Activated CD8-positive, alpha-beta memory T cell treated with anti-CD3 and anti-CD28 coated beads, Interleukin-2, amount 50 U/mL, for 24 hours (primary cell): ENCODE data around the gene GOLGA3.

Source experiments
- DNase-seq: peaks from one replicate; pipeline ENCODE4 v3.0.0-alpha.2; 2020; ENCODE audit errors: extremely low read depth

Gene GOLGA3

DNA sequence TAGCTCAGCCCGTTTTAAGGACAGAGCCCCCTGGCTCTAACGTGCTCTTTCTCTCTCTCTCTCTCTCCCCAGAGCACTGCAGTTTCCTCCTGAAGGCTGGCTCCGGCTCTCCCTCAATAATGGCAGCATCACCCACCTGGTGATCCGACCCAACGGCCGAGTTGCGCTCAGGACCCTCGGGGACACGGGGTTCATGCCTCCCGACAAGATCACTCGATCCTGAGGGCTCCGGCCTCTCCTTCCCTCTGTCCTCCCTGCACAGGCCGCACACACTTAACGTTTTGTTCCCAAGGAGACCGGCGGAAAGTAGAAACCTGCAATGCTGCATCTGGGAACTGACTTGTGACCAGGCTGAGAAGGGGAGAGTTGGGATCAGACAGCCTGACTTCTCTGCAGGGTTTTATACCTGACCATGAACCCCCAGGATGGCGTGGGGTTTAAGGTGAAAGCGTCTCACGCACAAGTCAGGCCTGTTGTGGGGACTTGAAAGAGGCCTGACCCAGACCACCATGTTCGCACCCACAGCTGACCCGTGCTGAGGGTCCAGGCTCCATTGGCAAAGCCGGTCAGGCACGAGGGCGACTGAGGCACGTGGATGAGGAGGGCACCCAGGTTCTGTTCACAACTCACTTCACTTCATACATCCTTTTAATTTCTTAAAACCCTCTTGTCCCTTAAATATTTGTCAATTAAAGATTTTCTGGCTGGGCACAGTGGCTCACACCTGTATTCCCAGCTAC lies 107.9 kb downstream of the GOLGA3 start:
- no peak for DNase-seq

DNA sequence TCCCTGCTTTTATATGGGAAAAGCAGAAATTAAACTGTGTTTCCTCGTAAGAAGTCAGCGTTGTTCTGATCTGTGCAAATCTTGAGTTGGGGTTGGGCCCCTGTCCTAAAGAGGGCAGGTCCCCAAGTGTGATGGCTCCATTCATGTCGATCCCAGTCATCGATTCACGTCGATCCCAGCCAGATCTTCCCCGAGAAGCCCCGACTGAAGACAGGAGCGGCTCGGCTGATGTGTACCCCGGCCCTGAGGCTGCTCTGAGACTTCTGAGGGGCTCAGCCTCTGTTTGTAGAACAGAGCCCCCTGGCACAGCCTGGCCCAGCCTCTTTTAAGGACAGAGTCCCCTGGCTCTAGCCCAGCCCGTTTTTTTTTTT lies 108.7 kb downstream of the GOLGA3 start:
- no peak for DNase-seq

DNA sequence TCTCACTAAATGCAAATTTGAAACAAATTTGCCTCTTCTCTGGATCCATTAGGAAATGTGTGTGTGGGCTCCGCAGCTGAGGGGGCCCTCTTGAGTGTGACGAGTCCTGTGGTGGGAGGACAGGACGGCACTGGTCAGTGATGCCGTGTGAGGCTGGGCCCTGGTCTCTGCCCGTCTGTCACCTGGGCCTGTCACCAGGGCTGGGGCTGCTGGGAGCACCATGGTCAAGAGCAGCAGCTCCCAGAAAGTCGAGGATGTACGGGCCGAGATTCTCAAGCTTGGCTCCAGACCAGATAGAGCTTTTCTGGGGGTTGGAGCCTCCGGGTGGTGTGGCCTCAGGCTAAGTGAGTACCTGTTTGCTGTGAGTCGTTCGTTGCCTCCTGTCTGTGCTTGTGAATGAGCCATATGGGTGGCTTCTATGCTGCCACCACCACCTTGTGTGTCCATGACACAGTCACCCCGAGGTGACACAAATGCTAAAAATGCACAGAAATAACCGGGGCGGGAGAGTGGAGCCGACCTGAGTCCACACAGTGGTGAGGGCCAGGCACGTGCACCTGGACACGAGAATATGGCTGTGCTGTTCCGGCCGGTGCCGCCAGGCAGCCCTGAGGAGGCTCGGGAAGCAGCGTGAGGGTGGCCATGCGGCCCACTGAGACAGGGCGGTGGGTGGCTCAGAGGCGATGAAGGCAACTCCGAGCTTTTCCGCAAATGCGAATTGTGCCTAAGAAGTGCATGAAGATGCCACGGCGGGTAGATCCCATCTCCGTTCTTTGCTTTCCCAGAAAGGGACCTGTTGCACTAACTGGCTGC lies 109.3 kb downstream of the GOLGA3 start:
- DNase-seq: no peak
